Measurements from ENCODE around the gene ZC3H13. TPM values are rescaled to one million over a fixed set of nuclear protein-coding genes. Genes with fewer than 3 reads are reported as not detected.

ZC3H13 gene
- total RNA-seq, 1 experiment from 2014 or later = 378 TPM

DNA sequence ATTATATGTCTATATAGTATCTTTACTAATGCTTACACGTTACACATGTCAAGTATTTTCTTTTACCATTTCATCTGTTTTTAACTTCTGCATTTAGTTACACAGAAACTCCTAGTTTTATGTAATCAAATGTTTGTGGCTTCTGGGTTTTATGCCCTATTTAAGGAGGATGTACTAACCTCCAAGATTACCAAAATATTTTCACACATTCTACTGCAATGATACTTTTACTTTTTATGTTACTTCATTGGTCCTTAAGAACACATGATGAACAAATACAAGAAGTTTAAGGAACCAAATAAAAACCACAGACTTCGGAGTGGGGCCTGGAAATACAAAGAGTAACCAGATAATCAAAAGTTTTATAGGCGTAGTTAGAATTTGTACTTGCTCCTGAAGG is 37.2 kb downstream of the ZC3H13 start:
- peaks cover 59% of the 10 kb centered on the region for H3K4me1 ChIP-seq (ENCODE audit: insufficient read depth, low read length, poor library complexity, severe bottlenecking)
- H3K36me3 ChIP-seq (ENCODE audit: insufficient read depth, low read length, poor library complexity, severe bottlenecking) = peaks cover 100% of the 10 kb centered on the region
- POLR2A ChIA-PET (ENCODE audit: low non-redundant PET) = no interaction called here
- CTCF ChIA-PET = no interaction called here
- peak overlapping the region; percentile 56 for H3K27ac ChIP-seq (ENCODE audit: low read depth, low read length, poor library complexity, severe bottlenecking)
- no peaks in the 10 kb centered on the region for H3K9me3 ChIP-seq (ENCODE audit: low read depth, low read length, poor library complexity, severe bottlenecking)
- no peaks in the 10 kb centered on the region for H3K27me3 ChIP-seq (replicated peaks; ENCODE audit: insufficient read depth, low read depth, low read length, poor library complexity)
- TF ChIP-seq, protein P1, sequence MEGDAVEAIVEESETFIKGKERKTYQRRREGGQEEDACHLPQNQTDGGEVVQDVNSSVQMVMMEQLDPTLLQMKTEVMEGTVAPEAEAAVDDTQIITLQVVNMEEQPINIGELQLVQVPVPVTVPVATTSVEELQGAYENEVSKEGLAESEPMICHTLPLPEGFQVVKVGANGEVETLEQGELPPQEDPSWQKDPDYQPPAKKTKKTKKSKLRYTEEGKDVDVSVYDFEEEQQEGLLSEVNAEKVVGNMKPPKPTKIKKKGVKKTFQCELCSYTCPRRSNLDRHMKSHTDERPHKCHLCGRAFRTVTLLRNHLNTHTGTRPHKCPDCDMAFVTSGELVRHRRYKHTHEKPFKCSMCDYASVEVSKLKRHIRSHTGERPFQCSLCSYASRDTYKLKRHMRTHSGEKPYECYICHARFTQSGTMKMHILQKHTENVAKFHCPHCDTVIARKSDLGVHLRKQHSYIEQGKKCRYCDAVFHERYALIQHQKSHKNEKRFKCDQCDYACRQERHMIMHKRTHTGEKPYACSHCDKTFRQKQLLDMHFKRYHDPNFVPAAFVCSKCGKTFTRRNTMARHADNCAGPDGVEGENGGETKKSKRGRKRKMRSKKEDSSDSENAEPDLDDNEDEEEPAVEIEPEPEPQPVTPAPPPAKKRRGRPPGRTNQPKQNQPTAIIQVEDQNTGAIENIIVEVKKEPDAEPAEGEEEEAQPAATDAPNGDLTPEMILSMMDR (conservative IDR thresholded peaks at IDR 0.05; ENCODE audit: low read depth, low read length) = no peak
- TF ChIP-seq EZH2 (IDR thresholded peaks at IDR 0.05; ENCODE audit: borderline replicate concordance, low read depth, low read length, poor library complexity, severe bottlenecking) = no peak
- BruUV-seq (replicated peaks) = TSS peak; percentile 2
- intact Hi-C loops (cut with micrococcal nuclease; ENCODE audit: unreplicated experiment) = no loop called here
- no peak overlapping the region for H3K4me3 ChIP-seq (ENCODE audit: low read depth, low read length, poor library complexity, severe bottlenecking)
- DNase-seq (ENCODE audit: low spot score) = no peak

DNA sequence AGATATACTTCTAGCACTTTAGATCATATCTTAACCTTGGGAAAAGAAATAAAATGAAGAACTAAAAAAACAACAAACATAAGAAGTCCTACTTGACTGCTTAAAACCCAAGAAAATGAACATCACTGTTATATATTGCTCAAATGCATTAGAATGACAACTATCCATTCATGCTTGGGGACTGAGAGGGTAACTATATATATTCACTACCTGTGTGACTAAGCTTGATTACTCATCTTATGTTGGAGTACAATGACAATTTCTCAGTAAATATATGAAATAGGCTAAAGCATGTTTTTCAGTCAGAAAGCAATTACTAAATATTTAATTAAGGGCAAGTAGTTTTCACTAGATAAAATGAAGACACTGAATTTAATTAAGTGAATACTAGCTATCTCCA is 40.1 kb downstream of the ZC3H13 start:
- POLR2A ChIA-PET (ENCODE audit: low non-redundant PET) = interaction anchor here (0.6 kb wide), 1 partner anchor 14 kb away, joined by 3 read pairs; no protein-coding TSS in a partner anchor
- no peak overlapping the region for H3K4me3 ChIP-seq (ENCODE audit: low read depth, low read length, poor library complexity, severe bottlenecking)
- H3K4me1 ChIP-seq (ENCODE audit: insufficient read depth, low read length, poor library complexity, severe bottlenecking) = peaks cover 61% of the 10 kb centered on the region
- no TSS peak for BruUV-seq (replicated peaks)
- DNase-seq (ENCODE audit: low spot score) = no peak
- CTCF ChIA-PET = no interaction called here
- intact Hi-C loops (cut with micrococcal nuclease; ENCODE audit: unreplicated experiment) = no loop called here
- peaks cover 100% of the 10 kb centered on the region for H3K36me3 ChIP-seq (ENCODE audit: insufficient read depth, low read length, poor library complexity, severe bottlenecking)
- H3K27me3 ChIP-seq (replicated peaks; ENCODE audit: insufficient read depth, low read depth, low read length, poor library complexity) = no peaks in the 10 kb centered on the region
- H3K27ac ChIP-seq (ENCODE audit: low read depth, low read length, poor library complexity, severe bottlenecking) = peak overlapping the region; percentile 11
- H3K9me3 ChIP-seq (ENCODE audit: low read depth, low read length, poor library complexity, severe bottlenecking) = no peaks in the 10 kb centered on the region
- TF ChIP-seq, protein P1 (conservative IDR thresholded peaks at IDR 0.05; ENCODE audit: low read depth, low read length) = no peak
- no peak for TF ChIP-seq EZH2 (IDR thresholded peaks at IDR 0.05; ENCODE audit: borderline replicate concordance, low read depth, low read length, poor library complexity, severe bottlenecking)

DNA sequence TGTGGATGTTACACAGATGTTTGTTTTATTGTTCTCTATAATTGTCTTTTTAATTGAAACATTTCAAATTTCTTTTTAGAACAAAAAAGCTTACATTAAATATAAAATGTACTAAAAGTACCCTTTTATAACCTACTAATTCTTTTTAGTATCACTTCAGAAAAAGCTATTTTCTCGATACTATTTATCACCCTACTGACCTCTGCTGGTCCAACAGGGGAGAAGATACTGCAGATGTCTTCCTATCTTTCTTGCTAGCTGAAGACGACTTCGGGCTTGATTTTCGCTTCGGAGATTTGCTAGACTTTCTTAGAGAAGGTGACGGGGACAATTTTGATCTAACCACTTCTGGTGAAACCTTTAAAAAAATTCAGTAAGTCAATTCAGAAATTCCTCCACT is 42.4 kb downstream of the ZC3H13 start:
- ChIA-PET CTCF (interaction anchor here (0.7 to 1.7 kb wide), 4 partner anchors 116 to 384 kb away, joined by 3 to 11 read pairs (median 4); no protein-coding TSS in a partner anchor), POLR2A (ENCODE audit: low non-redundant PET) (interaction anchor here (0.6 kb wide), 1 partner anchor 9 kb away, joined by 3 read pairs; no protein-coding TSS in a partner anchor)
- intact Hi-C loops (cut with micrococcal nuclease; ENCODE audit: unreplicated experiment) = no loop called here
- TF ChIP-seq EZH2 (IDR thresholded peaks at IDR 0.05; ENCODE audit: borderline replicate concordance, low read depth, low read length, poor library complexity, severe bottlenecking) = no peak
- TF ChIP-seq, protein P1 (conservative IDR thresholded peaks at IDR 0.05; ENCODE audit: low read depth, low read length) = peak; percentile 66
- Histone ChIP-seq H3K27ac (ENCODE audit: low read depth, low read length, poor library complexity, severe bottlenecking) (peak overlapping the region; percentile 32), H3K27me3 (replicated peaks; ENCODE audit: insufficient read depth, low read depth, low read length, poor library complexity) (no peaks in the 10 kb centered on the region), H3K36me3 (ENCODE audit: insufficient read depth, low read length, poor library complexity, severe bottlenecking) (peaks cover 100% of the 10 kb centered on the region), H3K4me3 (ENCODE audit: low read depth, low read length, poor library complexity, severe bottlenecking) (no peak overlapping the region), H3K9me3 (ENCODE audit: low read depth, low read length, poor library complexity, severe bottlenecking) (no peaks in the 10 kb centered on the region), H3K4me1 (ENCODE audit: insufficient read depth, low read length, poor library complexity, severe bottlenecking) (peaks cover 55% of the 10 kb centered on the region)
- no TSS peak for BruUV-seq (replicated peaks)
- peak; percentile 68 for DNase-seq (ENCODE audit: low spot score)

Data from A673 (cell line).